ENCODE data around the gene CSMD2.

GRCh38 chr1:33562563-33562962 is 602.5 kb downstream of the CSMD2 start:
- TF ChIP-seq CTCF (IDR thresholded peaks at IDR 0.05) (no peak), POLR2AphosphoS5 (IDR thresholded peaks at IDR 0.05) (no peak), EP300 (IDR thresholded peaks at IDR 0.05) (no peak)

All from sigmoid colon (tissue), 4 donors.